Epithelial cell of esophagus (primary cell): ENCODE measurements around the gene S100A13.

Experiments used
- DNase-seq: peaks from one replicate; pipeline ENCODE4 v3.0.0; 2010; ENCODE audit warnings: low read depth
- H3K4me3 ChIP-seq: 2 replicates; pipeline ENCODE4 v1.5.1; 2011; ENCODE audit warnings: mild to moderate bottlenecking, low read length, control low read depth
- TF ChIP-seq, protein P1 (sequence below): IDR thresholded peaks from 2 replicates; pipeline ENCODE4 v1.5.1; 2011; ENCODE audit warnings: low read depth, mild to moderate bottlenecking, low read length, control low read depth, inconsistent platforms; ENCODE audit not compliant: insufficient read depth; ENCODE audit errors: missing control alignments

S100A13 gene

DNA sequence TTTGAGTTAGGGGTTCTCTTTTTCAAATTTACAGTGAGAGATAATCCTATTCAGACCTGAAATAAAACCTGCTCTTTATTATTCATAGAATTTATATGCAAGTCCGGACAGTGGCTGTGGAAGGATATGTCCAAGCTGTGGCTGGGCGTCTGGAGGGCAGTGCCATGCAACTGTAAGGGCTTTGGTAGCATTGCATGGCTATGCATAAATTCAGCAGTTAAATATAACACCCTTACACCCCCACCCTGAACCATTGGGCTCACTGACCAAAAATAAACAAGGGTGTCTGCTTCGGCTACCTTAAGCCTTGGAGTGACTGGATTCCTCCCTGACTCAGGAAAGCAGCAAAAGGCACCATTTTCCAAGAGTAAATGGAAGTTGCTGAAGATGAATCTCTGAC lies 12.0 kb upstream of the S100A13 start:
- no peak overlapping the region for H3K4me3 ChIP-seq
- TF ChIP-seq, protein P1, sequence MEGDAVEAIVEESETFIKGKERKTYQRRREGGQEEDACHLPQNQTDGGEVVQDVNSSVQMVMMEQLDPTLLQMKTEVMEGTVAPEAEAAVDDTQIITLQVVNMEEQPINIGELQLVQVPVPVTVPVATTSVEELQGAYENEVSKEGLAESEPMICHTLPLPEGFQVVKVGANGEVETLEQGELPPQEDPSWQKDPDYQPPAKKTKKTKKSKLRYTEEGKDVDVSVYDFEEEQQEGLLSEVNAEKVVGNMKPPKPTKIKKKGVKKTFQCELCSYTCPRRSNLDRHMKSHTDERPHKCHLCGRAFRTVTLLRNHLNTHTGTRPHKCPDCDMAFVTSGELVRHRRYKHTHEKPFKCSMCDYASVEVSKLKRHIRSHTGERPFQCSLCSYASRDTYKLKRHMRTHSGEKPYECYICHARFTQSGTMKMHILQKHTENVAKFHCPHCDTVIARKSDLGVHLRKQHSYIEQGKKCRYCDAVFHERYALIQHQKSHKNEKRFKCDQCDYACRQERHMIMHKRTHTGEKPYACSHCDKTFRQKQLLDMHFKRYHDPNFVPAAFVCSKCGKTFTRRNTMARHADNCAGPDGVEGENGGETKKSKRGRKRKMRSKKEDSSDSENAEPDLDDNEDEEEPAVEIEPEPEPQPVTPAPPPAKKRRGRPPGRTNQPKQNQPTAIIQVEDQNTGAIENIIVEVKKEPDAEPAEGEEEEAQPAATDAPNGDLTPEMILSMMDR = no peak
- no peak for DNase-seq

DNA sequence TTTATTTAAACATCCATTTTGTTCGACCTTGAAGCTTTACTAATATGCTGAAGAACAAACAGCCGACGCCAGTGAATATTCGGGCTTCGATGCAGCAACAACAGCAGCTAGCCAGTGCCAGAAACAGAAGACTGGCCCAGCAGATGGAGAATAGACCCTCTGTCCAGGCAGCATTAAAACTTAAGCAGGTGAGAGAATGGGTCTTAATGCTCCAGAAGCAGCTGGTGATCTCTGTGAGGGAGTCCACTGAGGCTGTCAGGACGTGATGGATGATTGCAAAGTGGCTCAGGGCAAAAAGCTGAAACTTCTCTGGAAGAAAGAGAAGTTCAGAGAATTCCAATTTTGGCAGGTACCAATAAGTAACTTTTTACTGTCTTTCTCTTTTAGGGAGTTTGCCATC lies 11.0 kb upstream of the S100A13 start:
- no peak for DNase-seq
- TF ChIP-seq, protein P1 = no peak
- no peak overlapping the region for H3K4me3 ChIP-seq

DNA sequence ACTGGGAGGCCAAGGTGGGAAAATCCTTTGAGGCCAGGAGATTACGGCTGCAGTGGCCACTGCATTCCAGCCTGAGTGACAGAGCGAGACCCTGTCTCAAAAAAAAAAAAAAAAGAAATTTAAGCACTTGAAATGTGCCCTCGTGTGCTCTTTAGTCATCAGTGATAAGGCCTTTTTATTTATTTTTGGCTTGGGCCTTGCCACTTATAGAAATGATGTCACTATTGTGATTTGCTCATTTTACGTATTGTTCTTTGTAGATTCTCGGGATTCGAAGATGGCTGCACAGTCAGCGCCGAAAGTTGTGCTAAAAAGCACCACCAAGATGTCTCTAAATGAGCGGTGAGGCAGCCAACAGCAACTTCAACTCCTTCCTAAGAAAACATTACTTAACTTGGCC lies 9.0 kb upstream of the S100A13 start:
- TF ChIP-seq, protein P1 = no peak
- no peak for DNase-seq
- no peak overlapping the region for H3K4me3 ChIP-seq

DNA sequence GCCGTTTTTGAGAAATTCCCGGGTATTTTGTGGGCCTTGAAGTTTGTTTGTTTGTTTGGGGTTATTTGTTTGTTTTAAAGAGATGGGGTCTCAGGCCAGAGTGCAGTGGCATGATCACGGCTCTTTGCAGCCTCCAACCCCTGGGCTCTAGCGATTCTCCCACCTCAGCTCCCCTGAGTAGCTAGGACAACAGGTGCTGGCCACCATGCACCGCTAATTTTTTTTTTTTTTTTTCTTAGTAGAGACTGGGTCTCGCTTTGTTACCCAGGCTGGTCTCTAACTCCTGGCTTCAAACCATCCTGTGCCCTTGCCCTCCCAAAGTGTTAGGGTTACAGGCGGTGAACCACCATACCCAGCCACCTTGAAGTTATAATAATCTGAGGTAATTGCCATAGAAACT lies 8.6 kb upstream of the S100A13 start:
- no peak overlapping the region for H3K4me3 ChIP-seq
- TF ChIP-seq, protein P1 = no peak

DNA sequence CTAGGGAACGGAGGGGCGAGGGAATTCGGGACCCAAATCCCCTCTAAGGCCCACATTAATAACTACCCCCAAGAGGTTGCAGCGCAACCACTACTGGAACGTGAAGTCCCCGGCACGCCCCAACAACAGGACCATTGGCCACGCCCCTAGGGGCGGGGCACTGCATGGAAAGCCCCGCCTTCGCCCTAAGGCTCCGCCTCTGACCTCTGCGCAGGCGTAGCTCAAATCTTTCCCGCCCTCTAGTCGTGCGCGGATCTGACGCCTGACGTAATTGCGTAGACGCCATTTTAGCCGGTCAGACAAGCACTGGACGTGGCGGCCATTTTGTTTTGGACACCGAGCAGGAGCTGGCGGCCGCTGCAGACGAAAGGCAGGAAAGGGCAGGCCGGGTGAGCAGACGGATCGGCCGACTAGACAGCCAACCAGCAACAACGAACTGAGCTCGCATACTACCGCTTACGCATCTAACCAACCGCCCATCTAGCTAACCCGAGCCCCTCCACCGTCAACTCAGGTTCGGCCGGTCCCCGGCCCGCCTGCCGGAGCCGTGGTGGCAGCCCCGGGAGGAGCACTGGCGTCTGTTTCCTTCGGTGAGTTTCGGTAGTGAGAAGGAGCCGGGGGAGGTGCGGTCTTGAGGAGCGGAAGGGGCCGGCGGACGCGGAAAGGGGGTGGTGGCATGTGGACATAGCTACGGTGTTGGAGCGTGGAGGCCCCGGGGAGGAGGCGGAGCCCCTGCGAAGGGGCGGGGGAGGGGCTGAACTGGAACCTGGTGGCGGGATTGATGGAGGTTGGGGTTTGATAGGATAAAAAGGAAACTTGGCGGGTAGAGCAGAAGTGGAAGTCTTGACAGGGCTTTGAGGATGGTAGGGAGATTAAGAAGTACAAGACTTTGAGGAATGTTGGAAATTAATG lies 6.7 kb upstream of the S100A13 start, which contains the start of gene CHTOP:
Gene CHTOP (plus strand): TSS at position 313 of the 912 bp plus-strand sequence. CDS start 2,523 bp downstream, outside the sequence.
- H3K4me3 ChIP-seq = peak within 1 kb of the TSS; percentile 99
- TF ChIP-seq, protein P1 = no peak
- DNase-seq = peak; percentile 99

More for the DNA sequence above, 8.6 kb upstream of the S100A13 start:
- no peak for DNase-seq

DNA sequence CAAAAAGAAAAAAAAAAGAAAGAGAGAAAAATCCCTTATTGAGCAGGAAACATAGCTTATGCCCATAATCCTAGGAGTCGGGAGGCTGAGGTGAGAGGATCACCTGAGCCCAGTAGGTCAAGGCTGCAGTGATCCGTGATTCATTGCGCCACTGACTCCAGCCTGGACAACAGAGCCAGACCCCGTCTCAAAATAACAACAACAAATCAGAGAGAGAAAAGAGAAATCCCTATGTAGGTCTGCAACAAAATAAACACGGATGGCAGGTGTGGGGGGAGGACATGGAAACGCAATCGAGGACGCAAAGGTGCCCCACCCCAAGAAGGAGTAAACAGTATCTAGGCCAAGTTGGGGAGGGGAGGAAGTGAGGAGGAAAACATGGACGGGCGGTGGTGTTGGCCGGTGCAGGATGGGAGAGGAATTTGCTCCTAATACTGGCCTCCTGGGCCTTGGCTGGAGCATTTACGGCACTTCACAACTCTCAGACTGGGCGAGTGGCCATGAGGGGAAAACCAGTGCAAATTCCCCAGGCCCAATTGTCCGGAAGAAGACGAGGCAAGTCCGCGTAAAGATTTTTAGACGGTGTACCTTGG lies 6.0 kb upstream of the S100A13 start:
- no peak for DNase-seq
- TF ChIP-seq, protein P1 = no peak
- H3K4me3 ChIP-seq = peak overlapping the region; percentile 99
